PFSK-1 (cell line): ENCODE data around the gene RETREG1.

ENCODE experiments used
- FOXP2 ChIP-seq: optimal IDR thresholded peaks from 2 replicates; pipeline ENCODE3; 2011; ENCODE audit warnings: borderline replicate concordance, control low read depth, inconsistent platforms; ENCODE audit not compliant: insufficient read depth; ENCODE audit errors: extremely low read length, extremely low read depth
- POLR2AphosphoS5 ChIP-seq: IDR thresholded peaks from 2 replicates; pipeline ENCODE4 v1.6.1; 2012; ENCODE audit warnings: low read depth, mild to moderate bottlenecking, control low read depth, low read length, moderate library complexity
- SIN3A ChIP-seq: IDR thresholded peaks from 2 replicates; pipeline ENCODE4 v1.6.1; 2012; ENCODE audit warnings: mild to moderate bottlenecking, low read length, moderate library complexity, borderline replicate concordance; ENCODE audit not compliant: insufficient read depth
- TAF1 ChIP-seq: IDR thresholded peaks from 2 replicates; pipeline ENCODE4 v1.6.1; 2012; ENCODE audit warnings: low read length, control low read depth, borderline replicate concordance; ENCODE audit not compliant: insufficient read depth
- TF ChIP-seq, protein P1 (sequence below), 2 experiments: IDR thresholded peaks; 2 replicates each; pipeline versions ENCODE4 v1.6.1 to v1.8.0; 2011 to 2012; ENCODE audit warnings: low read depth in 2 of 2, low read length in 2 of 2, control low read depth in 1 of 2, inconsistent platforms in 1 of 2, mild to moderate bottlenecking in 1 of 2, moderate library complexity in 1 of 2; ENCODE audit not compliant: insufficient read depth in 1 of 2

RETREG1 gene

DNA sequence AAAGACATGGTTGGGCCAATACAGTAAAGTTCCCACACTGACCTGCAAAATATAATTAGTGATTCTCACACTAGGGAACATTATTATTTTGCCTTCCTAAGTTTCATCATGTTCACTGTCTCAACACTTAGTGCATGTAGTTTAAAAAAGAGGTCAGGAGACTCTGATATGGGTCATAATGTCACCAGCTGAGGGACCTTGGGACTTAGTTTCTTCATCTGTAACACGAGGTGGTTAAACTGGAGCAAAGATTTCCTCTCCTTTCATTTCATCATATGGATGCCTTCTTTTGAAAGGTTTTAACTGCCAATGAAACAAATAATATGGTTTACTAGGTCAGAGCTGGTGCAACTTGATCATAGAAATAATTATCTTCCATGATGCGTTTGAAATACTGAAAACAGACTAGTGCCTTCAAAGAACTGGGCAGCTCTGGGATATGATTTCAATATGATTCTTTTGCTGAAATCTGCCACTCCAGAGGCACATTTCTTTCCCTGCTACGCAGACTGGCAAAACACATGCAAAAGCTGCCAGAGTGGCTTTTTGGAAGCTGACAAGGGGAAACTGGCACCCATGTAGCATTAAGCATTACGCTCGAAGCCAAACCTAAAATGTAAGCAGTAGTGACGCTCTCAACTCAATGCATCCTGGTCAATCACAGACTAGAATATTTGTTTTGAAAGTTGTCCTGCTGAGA, 20.8 kb downstream of the RETREG1 start:
- TF ChIP-seq TAF1 (no peak), FOXP2 (no peak), SIN3A (no peak), POLR2AphosphoS5 (no peak)
- TF ChIP-seq, protein P1, sequence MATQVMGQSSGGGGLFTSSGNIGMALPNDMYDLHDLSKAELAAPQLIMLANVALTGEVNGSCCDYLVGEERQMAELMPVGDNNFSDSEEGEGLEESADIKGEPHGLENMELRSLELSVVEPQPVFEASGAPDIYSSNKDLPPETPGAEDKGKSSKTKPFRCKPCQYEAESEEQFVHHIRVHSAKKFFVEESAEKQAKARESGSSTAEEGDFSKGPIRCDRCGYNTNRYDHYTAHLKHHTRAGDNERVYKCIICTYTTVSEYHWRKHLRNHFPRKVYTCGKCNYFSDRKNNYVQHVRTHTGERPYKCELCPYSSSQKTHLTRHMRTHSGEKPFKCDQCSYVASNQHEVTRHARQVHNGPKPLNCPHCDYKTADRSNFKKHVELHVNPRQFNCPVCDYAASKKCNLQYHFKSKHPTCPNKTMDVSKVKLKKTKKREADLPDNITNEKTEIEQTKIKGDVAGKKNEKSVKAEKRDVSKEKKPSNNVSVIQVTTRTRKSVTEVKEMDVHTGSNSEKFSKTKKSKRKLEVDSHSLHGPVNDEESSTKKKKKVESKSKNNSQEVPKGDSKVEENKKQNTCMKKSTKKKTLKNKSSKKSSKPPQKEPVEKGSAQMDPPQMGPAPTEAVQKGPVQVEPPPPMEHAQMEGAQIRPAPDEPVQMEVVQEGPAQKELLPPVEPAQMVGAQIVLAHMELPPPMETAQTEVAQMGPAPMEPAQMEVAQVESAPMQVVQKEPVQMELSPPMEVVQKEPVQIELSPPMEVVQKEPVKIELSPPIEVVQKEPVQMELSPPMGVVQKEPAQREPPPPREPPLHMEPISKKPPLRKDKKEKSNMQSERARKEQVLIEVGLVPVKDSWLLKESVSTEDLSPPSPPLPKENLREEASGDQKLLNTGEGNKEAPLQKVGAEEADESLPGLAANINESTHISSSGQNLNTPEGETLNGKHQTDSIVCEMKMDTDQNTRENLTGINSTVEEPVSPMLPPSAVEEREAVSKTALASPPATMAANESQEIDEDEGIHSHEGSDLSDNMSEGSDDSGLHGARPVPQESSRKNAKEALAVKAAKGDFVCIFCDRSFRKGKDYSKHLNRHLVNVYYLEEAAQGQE (IDR thresholded peaks at IDR 0.05; ENCODE audit: insufficient read depth in 1 of 2, low read depth in 2 of 2, low read length in 2 of 2): no peak

DNA sequence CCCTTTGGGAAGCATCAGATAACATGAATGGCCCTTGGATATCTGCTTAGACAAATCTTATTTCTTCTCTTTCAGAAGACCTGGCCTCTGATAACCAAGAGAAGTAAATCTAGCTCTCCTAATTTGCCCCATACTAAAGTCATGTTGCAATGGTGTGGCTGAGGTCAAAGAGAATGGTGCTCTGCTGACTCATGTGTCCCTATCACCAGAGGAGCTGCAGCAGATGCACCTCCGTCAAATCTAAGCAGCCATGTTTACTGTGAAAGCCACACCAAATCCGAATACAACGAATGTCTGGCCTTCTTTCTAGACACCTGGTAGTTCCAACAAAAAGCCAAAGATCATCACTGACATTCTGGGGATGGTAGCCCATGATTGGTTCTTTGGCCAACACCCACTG, 23.2 kb downstream of the RETREG1 start:
- TF ChIP-seq, protein P1 (IDR thresholded peaks at IDR 0.05; ENCODE audit: insufficient read depth in 1 of 2, low read depth in 2 of 2, low read length in 2 of 2): no peak
- TF ChIP-seq POLR2AphosphoS5: no peak
- TF ChIP-seq FOXP2: no peak
- no peak for TF ChIP-seq TAF1
- no peak for TF ChIP-seq SIN3A

DNA sequence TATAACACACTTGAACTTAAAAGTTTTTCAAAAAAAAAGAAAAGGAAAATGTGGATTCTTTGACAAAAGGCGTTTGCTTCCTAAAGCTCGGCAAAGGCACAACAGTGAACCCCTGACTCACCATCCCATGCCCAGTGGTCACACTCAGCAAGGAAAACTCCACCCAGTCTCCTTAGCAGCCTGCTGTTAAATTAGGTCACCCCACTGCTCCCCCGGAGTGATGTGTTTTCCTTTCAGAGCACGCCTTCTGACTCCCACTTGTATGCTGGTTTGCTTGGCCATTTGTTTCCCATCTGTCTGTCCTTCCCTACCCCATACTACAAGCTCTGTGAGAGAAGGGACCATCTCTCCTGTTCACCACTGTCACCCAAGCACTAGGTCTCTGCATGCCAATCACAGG, 23.8 kb downstream of the RETREG1 start:
- TF ChIP-seq POLR2AphosphoS5 (no peak), SIN3A (no peak), FOXP2 (no peak), TAF1 (no peak)
- TF ChIP-seq, protein P1 (IDR thresholded peaks at IDR 0.05; ENCODE audit: insufficient read depth in 1 of 2, low read depth in 2 of 2, low read length in 2 of 2): no peak

DNA sequence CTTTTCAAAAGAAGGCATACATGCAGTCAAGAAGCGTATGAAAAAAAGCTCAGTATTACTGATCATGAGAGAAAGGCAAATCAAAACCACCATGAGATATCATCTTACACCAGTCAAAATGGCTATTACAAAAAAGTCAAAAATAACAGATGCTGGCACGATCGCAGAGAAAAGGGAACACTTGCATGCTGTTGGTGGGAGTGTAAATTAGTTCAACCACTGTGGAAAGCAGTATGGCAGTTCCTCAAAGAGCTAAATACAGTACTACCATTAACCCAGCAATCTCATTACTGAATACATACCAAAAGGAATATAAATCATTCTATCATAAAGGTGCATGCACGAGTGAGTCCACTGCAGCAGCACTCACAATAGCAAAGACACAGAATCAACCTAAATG, 24.5 kb downstream of the RETREG1 start:
- TF ChIP-seq SIN3A (no peak), FOXP2 (no peak)
- TF ChIP-seq, protein P1 (IDR thresholded peaks at IDR 0.05; ENCODE audit: insufficient read depth in 1 of 2, low read depth in 2 of 2, low read length in 2 of 2): no peak
